MM.1S (cell line): ENCODE data around the gene DNAH6.

Experiments
- DNase-seq: peaks from one replicate; pipeline ENCODE4 v3.0.0-alpha.2; 2015
- H2AFZ ChIP-seq: fragments of 300-600 bp; sonication (generic); 2 replicates; pipeline ENCODE4 v1.6.0; 2016; ENCODE audit warnings: antibody characterized with exemption, low read length
- H3F3A ChIP-seq: fragments of 300-600 bp; sonication (generic); 2 replicates; pipeline ENCODE4 v1.6.1; 2016; ENCODE audit warnings: mild to moderate bottlenecking, antibody characterized with exemption, low read length, moderate library complexity, mixed read lengths; ENCODE audit not compliant: insufficient read depth
- H3K27ac ChIP-seq: fragments of 300-600 bp; sonication (generic); 2 replicates; pipeline ENCODE4 v1.5.1; 2016; ENCODE audit warnings: mild to moderate bottlenecking, low read length
- H3K27me3 ChIP-seq: fragments of 300-600 bp; sonication (generic); replicated peaks from 2 replicates; pipeline ENCODE4 v1.6.0; 2016; ENCODE audit warnings: low read length; ENCODE audit not compliant: insufficient read depth
- H3K36me3 ChIP-seq: fragments of 300-600 bp; sonication (generic); replicated peaks from 2 replicates; pipeline ENCODE4 v1.6.1; 2016; ENCODE audit warnings: mild to moderate bottlenecking, low read length, mixed read lengths; ENCODE audit not compliant: insufficient read depth
- H3K4me1 ChIP-seq: fragments of 300-600 bp; sonication (generic); 2 replicates; pipeline ENCODE4 v1.6.1; 2016; ENCODE audit warnings: low read length, mixed read lengths
- H3K4me2 ChIP-seq: fragments of 300-600 bp; sonication (generic); 2 replicates; pipeline ENCODE4 v1.6.0; 2016; ENCODE audit warnings: low read depth, low read length
- H3K4me3 ChIP-seq: fragments of 300-600 bp; sonication (generic); 2 replicates; pipeline ENCODE4 v1.5.1; 2016; ENCODE audit warnings: low read length, mixed read lengths
- H3K79me2 ChIP-seq: fragments of 300-600 bp; sonication (generic); 2 replicates; pipeline ENCODE4 v1.6.1; 2016; ENCODE audit warnings: mixed run types, low read length, mixed read lengths
- H3K9ac ChIP-seq: fragments of 300-600 bp; sonication (generic); 2 replicates; pipeline ENCODE4 v1.6.1; 2016; ENCODE audit warnings: low read length, mixed read lengths
- H3K9me2 ChIP-seq: fragments of 300-600 bp; sonication (generic); replicated peaks from 2 replicates; pipeline ENCODE4 v1.6.1; 2016; ENCODE audit warnings: mild to moderate bottlenecking, low read length, mixed read lengths; ENCODE audit not compliant: insufficient read depth
- H3K9me3 ChIP-seq: fragments of 300-600 bp; sonication (generic); replicated peaks from 2 replicates; pipeline ENCODE4 v1.6.1; 2016; ENCODE audit warnings: mild to moderate bottlenecking, low read length, mixed read lengths; ENCODE audit not compliant: insufficient read depth
- H4K20me1 ChIP-seq: fragments of 300-600 bp; sonication (generic); 2 replicates; pipeline ENCODE4 v1.6.1; 2016; ENCODE audit warnings: mild to moderate bottlenecking, low read length, moderate library complexity, mixed read lengths; ENCODE audit not compliant: insufficient read depth
- CTCF ChIP-seq: fragments of 300-600 bp; sonication (generic); IDR thresholded peaks from 2 replicates; pipeline ENCODE4 v1.5.1; 2016; ENCODE audit warnings: antibody characterized with exemption, low read length, mixed read lengths
- EZH2 ChIP-seq: fragments of 300-600 bp; sonication (generic); optimal IDR thresholded peaks from 2 replicates; pipeline ENCODE3; 2017; ENCODE audit warnings: low read depth, mild to moderate bottlenecking, antibody characterized with exemption, low read length, mixed read lengths
- EZH2phosphoT487 ChIP-seq: fragments of 300-600 bp; sonication (generic); IDR thresholded peaks from 2 replicates; pipeline ENCODE4 v1.6.1; 2018; ENCODE audit warnings: antibody characterized with exemption, low read length

DNAH6 gene

GRCh38 chr2:84849271-84849952 lies 333.1 kb downstream of the DNAH6 start:
- no peak for DNase-seq
- Histone ChIP-seq H3K4me1 (peaks cover 21% of the 10 kb centered on the region), H2AFZ (no peak overlapping the region), H3F3A (peaks cover 4% of the 10 kb centered on the region; the same call in 1 of the 2 replicates), H3K9ac (no peak overlapping the region), H3K4me3 (no peak overlapping the region), H3K27ac (no peak overlapping the region), H3K9me2 (no peaks in the 10 kb centered on the region), H3K36me3 (no peaks in the 10 kb centered on the region), H3K9me3 (no peaks in the 10 kb centered on the region), H3K79me2 (no peaks in the 10 kb centered on the region), H4K20me1 (no peaks in the 10 kb centered on the region), H3K27me3 (no peaks in the 10 kb centered on the region), H3K4me2 (no peak overlapping the region)
- no peak for TF ChIP-seq EZH2phosphoT487
- no peak for TF ChIP-seq CTCF
- no peak for TF ChIP-seq EZH2

- Histone ChIP-seq H3K27me3 (no peaks in the 10 kb centered on the region), H3F3A (peaks cover 4% of the 10 kb centered on the region; the same call in 1 of the 2 replicates), H3K4me3 (no peak overlapping the region), H3K27ac (no peak overlapping the region), H3K9me3 (no peaks in the 10 kb centered on the region), H4K20me1 (no peaks in the 10 kb centered on the region), H2AFZ (no peak overlapping the region), H3K9me2 (no peaks in the 10 kb centered on the region), H3K9ac (no peak overlapping the region), H3K36me3 (no peaks in the 10 kb centered on the region), H3K4me2 (no peak overlapping the region), H3K4me1 (peaks cover 17% of the 10 kb centered on the region), H3K79me2 (no peaks in the 10 kb centered on the region)
- TF ChIP-seq CTCF, result no peak
- TF ChIP-seq EZH2, result no peak
- TF ChIP-seq EZH2phosphoT487, result no peak
- DNase-seq, result no peak
Measured at GRCh38 chr2:84850471-84850870, 334.2 kb downstream of the DNAH6 start.

GRCh38 chr2:84851876-84852275 lies 335.6 kb downstream of the DNAH6 start:
- Histone ChIP-seq H3K27me3 (no peaks in the 10 kb centered on the region), H4K20me1 (no peaks in the 10 kb centered on the region)
- TF ChIP-seq EZH2phosphoT487 (no peak), EZH2 (no peak), CTCF (no peak)

More at GRCh38 chr2:84851876-84852275, 335.6 kb downstream of the DNAH6 start:
- Histone ChIP-seq H3K4me2 (no peak overlapping the region), H3K4me1 (peaks cover 3% of the 10 kb centered on the region), H3K9me3 (no peaks in the 10 kb centered on the region), H3F3A (no peaks in the 10 kb centered on the region), H3K36me3 (no peaks in the 10 kb centered on the region), H3K9ac (no peak overlapping the region), H3K79me2 (no peaks in the 10 kb centered on the region), H3K4me3 (no peak overlapping the region), H3K9me2 (no peaks in the 10 kb centered on the region), H2AFZ (no peak overlapping the region), H3K27ac (no peak overlapping the region)
- no peak for DNase-seq
